GM19395 (cell line): ENCODE measurements around the gene MRPS27.

Source experiments
- ATAC-seq: cut with Tn5 transposase; IDR thresholded peaks from one replicate; pipeline ENCODE4 v1.9.1; 2021; ENCODE audit warnings: mild to moderate bottlenecking, moderate library complexity; ENCODE audit not compliant: unreplicated experiment

The MRPS27 gene

DNA sequence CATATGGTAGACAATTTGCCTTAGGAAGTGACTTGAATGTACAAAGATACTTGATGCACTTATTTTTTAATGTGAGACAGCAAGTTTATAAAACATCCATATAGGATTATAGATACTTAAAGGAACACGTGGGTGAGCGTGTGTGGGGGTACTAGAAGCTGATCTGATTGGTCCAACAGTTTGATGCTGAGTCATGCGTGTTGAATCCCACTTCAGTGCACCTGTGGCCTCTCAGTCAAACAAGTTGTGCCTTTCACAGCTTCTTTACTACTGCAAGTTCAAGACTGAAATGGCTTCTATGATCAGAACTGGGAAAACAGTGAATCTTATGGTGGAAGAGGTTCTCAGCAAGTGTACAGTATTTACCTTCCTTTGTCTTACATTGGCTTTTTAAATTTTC, 113.9 kb downstream of the MRPS27 start:
- ATAC-seq, result no peak

GRCh38 chr5:72205431-72206009, 114.5 kb downstream of the MRPS27 start:
- ATAC-seq, result no peak

- ATAC-seq, result no peak
These were observed 115.1 kb downstream of the MRPS27 start for GRCh38 chr5:72204946-72205345.

GRCh38 chr5:72203251-72203845, 116.7 kb downstream of the MRPS27 start:
- no peak for ATAC-seq

DNA sequence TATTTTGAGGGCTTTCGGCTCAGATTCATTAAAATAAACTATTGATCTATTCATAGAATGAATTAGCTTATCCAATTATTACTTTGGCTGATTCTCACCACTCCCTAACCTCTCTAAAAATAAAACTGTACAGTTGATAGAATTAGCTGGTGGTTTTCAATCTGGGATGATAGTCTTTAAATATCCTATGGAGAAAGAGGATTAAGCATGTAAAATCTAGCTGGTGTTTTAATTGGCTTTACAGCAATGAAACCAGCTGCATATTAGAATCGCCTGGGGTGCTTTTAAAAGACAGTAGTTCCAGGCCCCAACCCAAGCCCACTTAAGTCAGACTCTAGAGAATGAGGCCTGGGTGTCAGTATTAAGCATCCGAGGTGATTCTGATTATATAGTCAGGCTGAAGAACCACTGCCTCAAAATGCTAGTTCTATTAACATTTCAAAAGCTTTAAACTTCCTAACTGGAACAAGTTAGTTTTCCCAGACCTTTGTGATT, 117.7 kb downstream of the MRPS27 start:
- no peak for ATAC-seq

DNA sequence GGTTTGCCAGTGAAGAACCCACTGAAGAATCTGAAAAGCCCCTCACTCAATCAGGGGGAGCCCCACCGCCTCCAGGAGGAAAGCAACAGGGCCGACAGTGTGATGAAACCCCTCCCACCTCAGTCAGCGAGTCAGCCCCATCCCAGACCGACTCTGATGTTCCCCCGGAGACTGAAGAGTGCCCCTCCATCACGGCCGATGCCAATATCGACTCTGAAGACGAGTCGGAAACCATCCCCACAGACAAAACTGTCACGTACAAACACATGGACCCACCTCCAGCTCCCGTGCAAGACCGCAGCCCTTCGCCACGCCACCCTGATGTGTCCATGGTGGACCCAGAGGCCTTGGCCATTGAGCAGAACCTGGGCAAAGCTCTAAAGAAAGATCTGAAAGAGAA, 120.4 kb downstream of the MRPS27 start:
- ATAC-seq, result no peak

DNA sequence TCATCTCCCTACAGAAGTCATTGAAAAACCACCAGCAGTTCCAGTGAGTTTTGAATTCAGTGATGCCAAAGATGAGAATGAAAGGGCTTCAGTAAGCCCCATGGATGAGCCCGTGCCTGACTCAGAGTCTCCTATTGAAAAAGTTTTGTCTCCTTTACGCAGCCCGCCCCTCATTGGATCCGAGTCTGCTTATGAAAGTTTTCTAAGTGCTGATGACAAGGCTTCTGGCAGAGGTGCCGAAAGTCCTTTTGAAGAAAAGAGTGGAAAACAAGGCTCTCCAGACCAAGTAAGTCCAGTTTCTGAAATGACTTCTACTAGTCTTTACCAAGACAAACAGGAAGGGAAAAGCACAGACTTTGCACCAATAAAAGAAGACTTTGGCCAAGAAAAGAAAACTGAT, 122.6 kb downstream of the MRPS27 start:
- no peak for ATAC-seq

DNA sequence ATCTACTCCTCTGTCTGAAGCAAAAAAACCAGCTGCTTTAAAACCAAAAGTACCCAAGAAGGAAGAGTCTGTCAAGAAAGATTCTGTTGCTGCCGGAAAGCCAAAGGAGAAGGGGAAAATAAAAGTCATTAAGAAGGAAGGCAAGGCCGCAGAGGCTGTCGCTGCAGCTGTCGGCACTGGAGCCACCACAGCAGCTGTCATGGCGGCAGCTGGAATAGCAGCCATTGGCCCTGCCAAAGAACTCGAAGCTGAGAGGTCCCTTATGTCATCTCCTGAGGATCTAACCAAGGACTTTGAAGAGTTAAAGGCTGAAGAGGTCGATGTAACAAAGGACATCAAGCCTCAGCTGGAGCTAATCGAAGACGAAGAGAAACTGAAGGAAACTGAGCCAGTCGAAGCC, 124.5 kb downstream of the MRPS27 start:
- ATAC-seq, result no peak

- peak; percentile 96 for ATAC-seq
These were observed 125.2 kb downstream of the MRPS27 start for GRCh38 chr5:72194846-72195245.

DNA sequence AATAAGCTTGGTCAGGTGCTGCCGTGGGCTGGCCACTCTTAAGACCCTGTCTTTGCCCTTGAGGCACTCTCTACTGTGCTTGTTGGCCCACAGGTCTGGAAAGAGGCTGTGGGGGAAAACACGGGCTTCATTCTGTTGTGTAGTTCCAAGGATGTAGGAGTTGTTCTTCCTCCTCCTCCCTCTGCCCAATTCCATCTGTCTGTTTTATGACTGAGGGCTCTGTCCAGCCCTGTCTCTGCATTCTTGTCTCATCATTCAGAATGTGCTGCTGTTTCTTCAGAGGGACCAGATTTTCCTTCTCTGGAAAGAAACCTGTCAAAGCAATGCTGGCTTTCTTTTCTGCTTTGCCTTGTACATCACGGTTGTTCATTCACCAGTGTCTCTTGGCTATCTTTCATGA, 128.6 kb downstream of the MRPS27 start:
- ATAC-seq, result no peak

- ATAC-seq, result no peak
These were observed 130.9 kb downstream of the MRPS27 start for GRCh38 chr5:72189146-72189545.

DNA sequence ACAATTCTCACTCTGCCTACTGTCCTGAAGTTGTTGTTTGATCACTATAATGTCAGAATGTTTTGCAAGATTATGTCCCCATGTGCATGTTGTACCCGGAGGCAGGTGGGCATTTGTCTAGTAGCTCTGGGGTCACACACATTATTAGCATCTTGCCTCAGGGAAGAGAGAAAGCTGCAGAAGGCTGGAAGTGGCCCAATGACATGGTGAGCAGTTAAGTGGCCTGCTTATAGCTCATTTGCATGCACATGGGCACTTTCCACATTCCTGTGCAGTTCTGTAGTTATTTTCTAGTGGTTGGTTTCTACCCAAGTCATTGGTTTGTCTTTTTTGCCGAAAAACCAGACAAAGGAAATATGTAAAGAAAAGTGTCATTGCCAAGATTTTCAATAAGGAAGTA, 131.9 kb downstream of the MRPS27 start:
- no peak for ATAC-seq

DNA sequence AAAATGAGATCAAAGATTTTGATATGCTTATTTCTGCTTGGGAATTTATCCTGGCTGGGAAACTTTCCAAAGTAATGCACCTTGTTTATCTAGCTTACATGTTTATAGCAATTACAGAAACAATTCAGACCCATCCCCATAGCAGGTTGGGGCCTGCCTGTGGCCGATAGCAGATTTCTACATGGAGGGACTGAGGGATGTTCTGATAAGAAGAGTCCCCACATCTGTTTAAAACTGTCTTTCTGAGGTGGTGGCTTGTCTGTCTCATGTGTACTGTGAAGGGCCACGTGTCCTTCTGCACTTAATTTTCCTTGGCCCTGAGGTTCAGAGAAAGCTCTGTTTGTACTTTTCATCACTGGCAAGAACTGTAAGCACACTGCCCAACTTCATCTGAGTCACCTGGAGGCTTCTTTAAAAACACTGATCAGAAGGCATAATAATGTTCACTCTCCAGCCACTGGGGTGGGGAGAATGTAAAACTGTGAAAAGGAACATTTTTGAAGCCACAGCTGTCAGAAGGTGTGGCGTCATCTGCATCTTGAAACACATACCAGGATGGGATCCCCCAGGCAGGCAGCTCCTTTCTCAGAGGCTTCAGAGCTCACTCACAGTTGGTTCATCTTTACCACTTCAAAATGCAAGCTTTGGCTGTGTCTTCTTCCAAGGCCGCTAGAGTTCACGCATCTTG, 132.5 kb downstream of the MRPS27 start:
- ATAC-seq, result no peak

GRCh38 chr5:72185496-72186329, 134.3 kb downstream of the MRPS27 start:
- ATAC-seq, result no peak

DNA sequence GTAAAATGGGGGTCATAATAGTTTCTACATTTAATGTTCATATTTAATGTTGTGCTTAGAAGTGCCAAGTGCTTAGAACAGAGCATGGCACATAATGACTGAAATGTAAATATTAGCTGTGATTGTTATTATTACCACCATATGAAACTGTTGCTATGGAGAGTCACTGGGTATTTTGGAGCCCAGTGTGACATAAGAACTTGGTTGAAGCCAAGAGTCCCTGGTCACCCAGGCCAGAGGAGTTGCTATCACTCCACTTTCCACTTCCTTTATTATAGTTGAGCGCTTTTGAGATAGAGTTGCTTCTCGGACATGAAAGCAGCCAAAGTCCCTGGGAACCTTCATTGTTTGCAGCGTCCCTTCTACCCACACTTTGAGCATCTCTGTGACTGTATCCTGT, 135.6 kb downstream of the MRPS27 start:
- ATAC-seq, result no peak

DNA sequence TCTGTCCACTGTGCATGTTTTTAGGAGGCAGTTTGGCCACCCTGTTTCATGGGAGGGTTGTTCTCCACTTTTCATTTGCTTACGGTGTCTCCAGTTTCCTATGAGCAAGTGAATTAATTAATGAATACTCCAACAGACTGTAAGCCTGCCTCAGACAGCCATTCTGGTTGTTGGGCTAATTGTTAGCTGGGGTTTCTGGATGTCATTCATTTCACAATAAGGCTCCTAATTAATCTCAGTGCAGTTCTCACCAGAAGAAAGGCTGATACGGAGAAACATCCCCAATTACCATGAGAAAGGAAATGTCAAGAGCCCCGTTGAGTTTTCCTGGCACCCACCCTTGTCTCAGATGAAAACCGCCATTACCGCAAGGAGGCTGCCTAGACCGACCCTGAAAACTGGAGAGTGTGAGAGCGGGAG, 136.9 kb downstream of the MRPS27 start:
- no peak for ATAC-seq

- ATAC-seq, result no peak
These were observed 137.4 kb downstream of the MRPS27 start for GRCh38 chr5:72182686-72183085.

DNA sequence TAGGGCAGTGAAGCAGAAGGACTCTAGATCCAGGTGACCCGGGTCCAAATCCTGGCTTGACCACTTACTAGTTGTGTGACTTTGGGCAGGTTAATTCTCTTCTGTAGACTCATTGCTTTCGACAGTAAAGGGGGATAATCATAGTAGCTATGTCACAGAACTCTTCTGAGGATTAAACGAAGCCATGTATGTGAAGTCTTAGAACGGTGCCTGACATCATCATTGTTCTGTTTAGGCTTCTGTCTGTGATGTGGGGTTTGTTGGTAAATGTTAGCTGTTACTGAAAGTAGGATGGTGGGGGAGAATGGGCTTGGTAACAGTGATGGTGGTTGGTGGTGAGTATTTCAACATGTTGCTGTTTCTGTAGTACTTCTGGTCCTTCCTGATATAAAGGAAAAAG, 139.1 kb downstream of the MRPS27 start:
- ATAC-seq, result no peak

- no peak for ATAC-seq
These were observed 140.1 kb downstream of the MRPS27 start for GRCh38 chr5:72179816-72180440.

DNA sequence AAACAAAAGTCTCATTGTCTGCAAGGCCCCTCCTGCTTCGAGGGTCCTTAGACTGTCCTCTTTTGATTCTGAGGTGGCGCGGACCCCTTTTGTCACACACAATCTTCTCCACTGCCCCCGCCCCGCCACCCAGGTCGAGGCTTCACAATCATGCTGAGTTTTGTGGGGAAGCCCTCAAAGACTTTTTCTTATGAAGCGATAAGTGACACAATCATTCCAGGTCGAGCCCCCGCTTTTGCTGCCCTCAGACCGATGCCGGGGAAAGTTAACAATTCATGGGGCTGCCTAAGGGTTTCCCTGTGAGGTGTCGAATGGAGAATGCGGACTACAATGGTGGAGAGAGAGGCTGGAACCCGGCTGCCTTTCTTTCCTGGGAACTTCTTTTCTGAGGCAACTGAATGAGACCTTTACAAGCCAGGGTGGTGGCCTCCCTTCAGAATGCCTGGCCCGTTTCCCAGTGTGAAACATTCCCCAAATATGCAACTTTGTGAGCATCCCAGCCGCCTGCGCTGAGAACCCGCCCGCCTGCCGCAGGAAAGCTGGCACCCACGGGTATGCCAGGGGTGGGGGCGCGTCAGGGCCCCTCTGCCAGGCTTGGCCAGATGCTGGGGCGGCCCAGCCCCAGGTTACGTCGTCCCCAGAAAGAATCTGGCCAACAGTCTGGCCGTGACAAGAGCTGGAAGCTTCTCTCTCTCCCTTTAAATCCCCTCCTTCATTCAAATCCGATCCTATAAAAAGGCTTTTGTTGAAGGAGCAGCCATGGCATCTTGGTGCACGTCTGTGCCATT, 140.8 kb downstream of the MRPS27 start:
- ATAC-seq, result no peak
